AG04450 (cell line): Measurements from ENCODE around the gene CENPP. TPM values are rescaled to one million over a fixed set of nuclear protein-coding genes. Genes with fewer than 3 reads are reported as not detected.

ENCODE experiments used
- CTCF ChIA-PET: fragments of 300-600, 350-600 bp; formaldehyde crosslinking; extraction: SDS; loops from one replicate; lab custom pipeline; 2022; ENCODE audit warnings: antibody characterized with exemption, inconsistent platforms; lab: Charles Lee
- POLR2A ChIA-PET: fragments of 350-600 bp; formaldehyde crosslinking; extraction: SDS; loops from one replicate; lab custom pipeline; 2021; ENCODE audit warnings: antibody characterized with exemption, inconsistent platforms; lab: Yijun Ruan, JAX
- DNase-seq: peaks from one replicate; pipeline ENCODE4 v3.0.0-alpha.2; 2011; ENCODE audit warnings: low read depth, low spot score
- H3K27ac ChIP-seq: one replicate; pipeline ENCODE4 v1.5.1; 2012; ENCODE audit warnings: low read depth, low read length, control low read depth
- H3K27me3 ChIP-seq: one replicate; pipeline ENCODE4 v1.6.0; 2012; ENCODE audit warnings: low read length; ENCODE audit not compliant: control insufficient read depth, insufficient read depth
- H3K4me3 ChIP-seq: 2 replicates; pipeline ENCODE4 v1.5.1; 2011; ENCODE audit warnings: mild to moderate bottlenecking, low read depth, low read length, control low read depth
- H3K9me3 ChIP-seq: 2 replicates; pipeline ENCODE4 v1.5.1; 2012; ENCODE audit warnings: low read length; ENCODE audit not compliant: control insufficient read depth, insufficient read depth
- polyA plus RNA-seq: library from polyadenylated mRNA; depleted of rRNA; stranded (reverse); fragments of >200 nt; gene quantifications from 2 replicates; pipeline ENCODE4 v1.2.3, GENCODE V29; 2011
- TF ChIP-seq, protein P1 (sequence below): IDR thresholded peaks from 2 replicates; pipeline ENCODE4 v1.5.1; 2011; ENCODE audit warnings: low read depth, low read length, control low read depth, inconsistent platforms

The CENPP gene
- polyA plus RNA-seq, 1 experiment, result 4.4 TPM

DNA sequence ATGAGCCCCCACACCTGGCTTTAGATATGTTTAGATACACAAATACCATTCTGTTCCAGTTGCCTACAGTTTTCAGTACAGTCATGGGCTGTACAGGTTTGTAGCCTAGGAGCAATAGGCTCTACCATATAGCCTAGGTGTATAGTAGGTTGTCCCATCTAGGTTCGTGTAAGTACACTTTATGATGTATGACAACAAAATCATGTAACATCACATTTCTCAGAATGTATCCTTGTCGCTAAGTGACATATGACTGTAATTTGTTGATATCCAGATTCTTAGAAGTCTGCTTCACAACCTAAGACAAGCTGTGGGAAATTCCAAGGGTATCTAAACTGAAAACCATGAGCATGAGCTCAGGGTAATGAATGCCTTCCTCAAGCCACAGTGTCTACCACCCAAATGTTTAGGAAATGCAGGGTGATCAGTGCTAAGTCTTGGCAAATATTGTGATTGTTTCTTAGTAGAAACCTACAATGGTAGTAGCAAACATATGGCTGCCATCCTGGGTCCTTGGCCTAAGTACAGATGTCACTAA is 201.6 kb downstream of the CENPP start:
- H3K4me3 ChIP-seq, result no peak overlapping the region
- no peak overlapping the region for H3K27ac ChIP-seq
- no peak for DNase-seq
- CTCF ChIA-PET, result interaction anchor here (1.3 kb wide), 1 partner anchor 199 kb away, joined by 3 read pairs; no protein-coding TSS in a partner anchor
- TF ChIP-seq, protein P1, sequence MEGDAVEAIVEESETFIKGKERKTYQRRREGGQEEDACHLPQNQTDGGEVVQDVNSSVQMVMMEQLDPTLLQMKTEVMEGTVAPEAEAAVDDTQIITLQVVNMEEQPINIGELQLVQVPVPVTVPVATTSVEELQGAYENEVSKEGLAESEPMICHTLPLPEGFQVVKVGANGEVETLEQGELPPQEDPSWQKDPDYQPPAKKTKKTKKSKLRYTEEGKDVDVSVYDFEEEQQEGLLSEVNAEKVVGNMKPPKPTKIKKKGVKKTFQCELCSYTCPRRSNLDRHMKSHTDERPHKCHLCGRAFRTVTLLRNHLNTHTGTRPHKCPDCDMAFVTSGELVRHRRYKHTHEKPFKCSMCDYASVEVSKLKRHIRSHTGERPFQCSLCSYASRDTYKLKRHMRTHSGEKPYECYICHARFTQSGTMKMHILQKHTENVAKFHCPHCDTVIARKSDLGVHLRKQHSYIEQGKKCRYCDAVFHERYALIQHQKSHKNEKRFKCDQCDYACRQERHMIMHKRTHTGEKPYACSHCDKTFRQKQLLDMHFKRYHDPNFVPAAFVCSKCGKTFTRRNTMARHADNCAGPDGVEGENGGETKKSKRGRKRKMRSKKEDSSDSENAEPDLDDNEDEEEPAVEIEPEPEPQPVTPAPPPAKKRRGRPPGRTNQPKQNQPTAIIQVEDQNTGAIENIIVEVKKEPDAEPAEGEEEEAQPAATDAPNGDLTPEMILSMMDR, result no peak
- POLR2A ChIA-PET, result no interaction called here
- no peaks in the 10 kb centered on the region for H3K27me3 ChIP-seq
- no peaks in the 10 kb centered on the region for H3K9me3 ChIP-seq

- H3K4me3 ChIP-seq, result no peak overlapping the region
- TF ChIP-seq, protein P1, result no peak
- no peak for DNase-seq
- no peaks in the 10 kb centered on the region for H3K9me3 ChIP-seq
- H3K27ac ChIP-seq, result no peak overlapping the region
- H3K27me3 ChIP-seq, result no peaks in the 10 kb centered on the region
- CTCF ChIA-PET, result no interaction called here
- POLR2A ChIA-PET, result no interaction called here
These were observed 202.2 kb downstream of the CENPP start for GRCh38 chr9:92527832-92528521.

DNA sequence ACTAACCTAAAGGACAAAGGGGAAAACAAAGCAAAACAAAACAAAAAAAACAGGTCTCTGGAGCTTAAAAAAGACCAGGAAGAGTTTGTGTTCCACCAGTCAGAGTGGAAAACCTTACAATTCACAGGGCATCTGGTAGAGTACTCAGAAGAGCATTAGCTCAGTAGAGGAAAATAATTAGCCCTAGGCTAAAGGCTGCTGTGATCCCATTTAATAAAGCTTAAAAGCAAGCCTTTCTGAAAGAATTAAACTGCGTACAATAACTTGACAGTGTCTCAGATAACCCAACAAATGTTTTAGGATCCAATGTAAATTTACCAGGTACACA is 202.7 kb downstream of the CENPP start:
- H3K27ac ChIP-seq, result no peak overlapping the region
- H3K4me3 ChIP-seq, result no peak overlapping the region
- ChIA-PET CTCF (no interaction called here), POLR2A (no interaction called here)
- no peaks in the 10 kb centered on the region for H3K27me3 ChIP-seq
- DNase-seq, result no peak
- TF ChIP-seq, protein P1, result no peak
- H3K9me3 ChIP-seq, result no peaks in the 10 kb centered on the region

DNA sequence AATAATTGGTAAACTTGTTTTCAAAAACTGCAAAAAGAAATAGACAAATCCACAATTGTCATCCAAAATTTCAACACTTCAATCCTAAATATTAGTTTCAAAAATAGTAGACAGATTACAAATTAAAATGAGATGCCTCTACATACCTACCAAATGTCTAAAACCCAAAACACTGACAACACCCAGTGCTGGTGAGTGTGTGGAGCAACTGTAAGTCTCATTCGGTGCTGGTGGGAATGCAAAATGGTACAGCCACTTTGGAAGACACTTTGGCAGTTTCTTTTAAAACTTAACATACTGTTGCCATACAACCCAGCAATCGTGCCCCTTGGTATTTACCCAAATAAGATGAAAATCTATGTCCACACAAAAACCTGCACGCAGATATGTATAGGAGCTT is 203.4 kb downstream of the CENPP start:
- no peak overlapping the region for H3K27ac ChIP-seq
- no peaks in the 10 kb centered on the region for H3K9me3 ChIP-seq
- CTCF ChIA-PET, result interaction anchor here (0.7 kb wide), 1 partner anchor 404 kb away, joined by 3 read pairs; no protein-coding TSS in a partner anchor
- POLR2A ChIA-PET, result no interaction called here
- TF ChIP-seq, protein P1, result no peak
- H3K27me3 ChIP-seq, result no peaks in the 10 kb centered on the region
- no peak overlapping the region for H3K4me3 ChIP-seq
- no peak for DNase-seq

GRCh38 chr9:92530893-92531292 is 205.1 kb downstream of the CENPP start:
- H3K4me3 ChIP-seq, result no peak overlapping the region
- ChIA-PET CTCF (no interaction called here), POLR2A (no interaction called here)
- H3K9me3 ChIP-seq, result no peaks in the 10 kb centered on the region
- H3K27me3 ChIP-seq, result no peaks in the 10 kb centered on the region
- TF ChIP-seq, protein P1, result no peak
- DNase-seq, result no peak
- H3K27ac ChIP-seq, result no peak overlapping the region
